GM12878 (cell line): ENCODE results near the gene COG7. TPM values are rescaled to one million over a fixed set of nuclear protein-coding genes. Genes with fewer than 3 reads are reported as not detected.

Source experiments
- ATAC-seq: fragments of 200-7000 bp; cut with Tn5 transposase; 3 replicates; pipeline ENCODE4 v1.9.1; 2020; ENCODE audit warnings: mild to moderate bottlenecking, moderate library complexity
- BruUV-seq: library from RNA; stranded (reverse); fragments of 400-500 nt; replicated peaks from 2 replicates; lab custom pipeline; 2021; lab: Mats Ljungman, UMichigan
- CTCF ChIA-PET: fragments of 300-600 bp; sonication (Branson Sonifier 250); formaldehyde crosslinking; extraction: SDS; loops from one replicate; lab custom pipeline; 2021; ENCODE audit warnings: inconsistent platforms; lab: Yijun Ruan, JAX
- POLR2A ChIA-PET: fragments of 350-600 bp; formaldehyde crosslinking; extraction: SDS; loops from one replicate; lab custom pipeline; 2021; ENCODE audit warnings: inconsistent platforms; lab: Charles Lee
- RAD21 ChIA-PET: fragments of 300-600 bp; sonication (Branson Sonifier 250); formaldehyde crosslinking; loops from one replicate; lab custom pipeline; 2023; ENCODE audit warnings: antibody characterized with exemption; ENCODE audit not compliant: unreplicated experiment; lab: Charles Lee
- SMC1A ChIA-PET: fragments of 300-600 bp; sonication (Branson Sonifier 250); formaldehyde crosslinking; loops from one replicate; lab custom pipeline; 2023; ENCODE audit not compliant: unreplicated experiment, uncharacterized antibody; lab: Charles Lee
- DNase-seq: peaks from one replicate; pipeline ENCODE4 v3.0.0-alpha.2; 2011; ENCODE audit warnings: low read depth, low spot score
- FAIRE-seq: peaks from 3 replicates; lab custom pipeline; 2011; peaks lifted over from hg19 to GRCh38; lab: Jason Lieb, UNC
- H2AFZ ChIP-seq: 2 replicates; pipeline ENCODE4 v1.6.0; 2011; ENCODE audit warnings: low read depth, low read length, control low read depth; ENCODE audit not compliant: control insufficient read depth
- H3K27ac ChIP-seq: 2 replicates; pipeline ENCODE4 v1.5.1; 2011; ENCODE audit warnings: control low read depth; ENCODE audit not compliant: control insufficient read depth, insufficient read depth
- H3K27me3 ChIP-seq, 2 experiments: replicated peaks in 1 of 2; 2 replicates each; pipeline versions ENCODE4 v1.6.0 to v1.6.1; 2011; ENCODE audit warnings: low read length in 1 of 2; ENCODE audit not compliant: control insufficient read depth in 2 of 2, insufficient read depth in 2 of 2
- H3K36me3 ChIP-seq, 2 experiments: 2 replicates each; pipeline ENCODE4 v1.5.1; 2011; ENCODE audit warnings: low read length in 1 of 2; ENCODE audit not compliant: control insufficient read depth in 2 of 2, insufficient read depth in 2 of 2
- H3K4me1 ChIP-seq: 2 replicates; pipeline ENCODE4 v1.6.1; 2011; ENCODE audit warnings: mild to moderate bottlenecking, low read length, moderate library complexity, mixed read lengths; ENCODE audit not compliant: control insufficient read depth, insufficient read depth
- H3K4me2 ChIP-seq: 2 replicates; pipeline ENCODE4 v1.6.0; 2011; ENCODE audit warnings: control low read depth; ENCODE audit not compliant: control insufficient read depth, insufficient read depth
- H3K4me3 ChIP-seq: fragments of 200-600 bp; sonication (generic); 2 replicates; pipeline ENCODE4 v1.5.1; 2016
- H3K79me2 ChIP-seq: 2 replicates; pipeline ENCODE4 v1.6.0; 2011; ENCODE audit warnings: low read length; ENCODE audit not compliant: control insufficient read depth, insufficient read depth
- H3K9ac ChIP-seq: 2 replicates; pipeline ENCODE4 v1.8.0; 2011; ENCODE audit warnings: low read length, control low read depth, mixed read lengths; ENCODE audit not compliant: control insufficient read depth, insufficient read depth
- H3K9me3 ChIP-seq: replicated peaks from 3 replicates; pipeline ENCODE4 v1.5.1; 2011; ENCODE audit warnings: mild to moderate bottlenecking, low read length; ENCODE audit not compliant: control insufficient read depth, insufficient read depth
- H4K20me1 ChIP-seq: 2 replicates; pipeline ENCODE4 v1.6.0; 2011; ENCODE audit not compliant: control insufficient read depth, insufficient read depth
- EGR1 ChIP-seq, 2 experiments: IDR thresholded peaks; 1 replicate in 1 of 2; 2 replicates in 1 of 2; pipeline ENCODE4 v1.6.1; 2011 to 2012; ENCODE audit warnings: low read depth in 2 of 2, low read length in 2 of 2, borderline replicate concordance in 1 of 2, mild to moderate bottlenecking in 1 of 2, moderate library complexity in 1 of 2
- EP300 ChIP-seq, 2 experiments: fragments of 150-350 bp in 1 of 2; IDR thresholded peaks; 2 replicates each; pipeline ENCODE4 v1.6.1; 2011 to 2012; ENCODE audit warnings: low read depth in 2 of 2, low read length in 2 of 2, borderline replicate concordance in 1 of 2, improper control_type of control experiment in 1 of 2, inconsistent platforms in 1 of 2; ENCODE audit not compliant: control insufficient read depth in 1 of 2
- KLF5 ChIP-seq: fragments of 450-650 bp; IDR thresholded peaks from 2 replicates; pipeline ENCODE4 v1.6.1; 2014; ENCODE audit warnings: mild to moderate bottlenecking; ENCODE audit not compliant: partially characterized antibody
- NFIC ChIP-seq: IDR thresholded peaks from 2 replicates; pipeline ENCODE4 v1.6.1; 2012; ENCODE audit warnings: low read depth, mild to moderate bottlenecking, inconsistent platforms, low read length, moderate library complexity
- NFXL1 ChIP-seq: fragments of 450-650 bp; IDR thresholded peaks from 2 replicates; pipeline ENCODE4 v1.6.1; 2017; ENCODE audit warnings: antibody characterized with exemption, mild to moderate bottlenecking, borderline replicate concordance
- PAX8 ChIP-seq: fragments of 450-650 bp; IDR thresholded peaks from 2 replicates; pipeline ENCODE4 v1.6.1; 2017; ENCODE audit warnings: mild to moderate bottlenecking, moderate library complexity
- POU2F2 ChIP-seq: IDR thresholded peaks from 3 replicates; pipeline ENCODE4 v1.6.1; 2011; ENCODE audit warnings: low read depth, mild to moderate bottlenecking, low read length, borderline replicate concordance
- RFX5 ChIP-seq: IDR thresholded peaks from 2 replicates; pipeline ENCODE4 v1.6.1; 2011; ENCODE audit warnings: low read depth, low read length, improper control_type of control experiment
- ZNF207 ChIP-seq: fragments of 450-650 bp; IDR thresholded peaks from 2 replicates; pipeline ENCODE4 v1.6.1; 2014; ENCODE audit warnings: antibody characterized with exemption, mild to moderate bottlenecking, borderline replicate concordance
- ZSCAN29 ChIP-seq: fragments of 450-650 bp; IDR thresholded peaks from 2 replicates; pipeline ENCODE4 v1.6.1; 2017; ENCODE audit warnings: mild to moderate bottlenecking, moderate library complexity
- WGBS: methylation state at CpG from one replicate; pipeline ENCODE4 v1.1.6; 2016; ENCODE audit warnings: low lambda C conversion rate; ENCODE audit not compliant: insufficient replicate concordance, insufficient coverage; ENCODE audit errors: missing lambda C conversion rate; 5-methylcytosine and 5-hydroxymethylcytosine counted together
- in situ Hi-C: fragments of 300-500 bp; cut with MboI; formaldehyde crosslinking; loops from 9 replicates; pipeline ENCODE4 v1.14.3; 2018; ENCODE audit warnings: mixed read lengths
- intact Hi-C: fragments of 100-400 bp; cut with micrococcal nuclease; formaldehyde crosslinking; loops from one replicate; pipeline ENCODE4 v1.14.2; 2022; ENCODE audit not compliant: unreplicated experiment
- polyA plus RNA-seq, 11 experiments: library from polyadenylated mRNA; depleted of rRNA in 4 of 11; unstranded in 6 of 11; stranded (reverse) in 5 of 11; fragments of >200 nt; fragmentation: Nextera tagmentation in 4 of 11; fragmentation: Illumina TruSeq in 1 of 11; extraction: Ambion mirVana in 4 of 11; extraction: Trizol in 1 of 11; gene quantifications; 1 replicate in 1 of 11; 2 replicates in 10 of 11; pipeline versions ENCODE4 v1.2.1 to v1.2.3, GENCODE V29; 2011 to 2016; ENCODE audit warnings: inconsistent platforms in 2 of 11, missing spikeins in 2 of 11, low read depth in 1 of 11
- total RNA-seq, 4 experiments: library from RNA; depleted of rRNA in 3 of 4; stranded (reverse); fragments of >200 nt in 3 of 4; fragmentation: Illumina TruSeq in 1 of 4; extraction: Trizol in 1 of 4; gene quantifications; 2 replicates each; pipeline versions ENCODE4 v1.2.1 to v1.2.3, GENCODE V29; 2013 to 2021
- TF ChIP-seq, protein P1 (sequence below): fragments of 450-650 bp; formaldehyde crosslinking; IDR thresholded peaks from 2 replicates; pipeline ENCODE4 v1.4.0; 2022; ENCODE audit warnings: mild to moderate bottlenecking, moderate library complexity

Gene COG7
- total and polyA plus RNA-seq, 10 of the 15 experiments (the other 5 are each of a cell fraction or from before 2014, with no cell fraction given) = 2.9 to 24.0 (median 10.0) TPM

DNA sequence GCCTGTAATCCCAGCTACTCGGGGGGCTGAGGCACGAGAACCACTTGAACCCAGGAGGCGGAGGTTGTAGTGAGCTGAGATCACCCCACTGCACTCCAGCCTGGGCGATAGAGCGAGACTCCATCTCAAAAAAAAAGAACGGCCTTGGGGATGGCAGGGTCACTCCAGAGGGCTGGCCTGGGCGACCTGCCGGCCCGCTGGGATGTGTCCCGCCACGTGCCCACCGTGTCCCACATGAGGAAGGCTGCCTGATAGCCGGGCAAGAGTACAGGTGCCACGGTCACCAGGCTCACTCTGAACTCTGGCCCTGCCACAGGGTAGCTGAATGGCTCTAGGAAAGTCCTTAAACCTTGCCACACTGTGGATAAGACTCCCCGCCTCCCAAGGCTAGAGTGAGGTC, 67.5 kb downstream of the COG7 start:
- POLR2A ChIA-PET = no interaction called here
- no TSS peak for BruUV-seq
- Histone ChIP-seq H3K4me1 (no peaks in the 10 kb centered on the region), H2AFZ (no peak overlapping the region), H4K20me1 (no peaks in the 10 kb centered on the region)
- no peak for DNase-seq
- SMC1A ChIA-PET = no interaction called here
- TF ChIP-seq RFX5 (no peak), KLF5 (no peak), PAX8 (no peak), EP300 (IDR thresholded peaks at IDR 0.05; ENCODE audit: borderline replicate concordance in 1 of 2, control insufficient read depth in 1 of 2, low read depth in 2 of 2, low read length in 2 of 2) (no peak), EGR1 (IDR thresholded peaks at IDR 0.05; ENCODE audit: borderline replicate concordance in 1 of 2, low read depth in 2 of 2, low read length in 2 of 2) (no peak), ZSCAN29 (no peak), POU2F2 (no peak), NFIC (no peak), ZNF207 (no peak), NFXL1 (no peak)
- TF ChIP-seq, protein P1, sequence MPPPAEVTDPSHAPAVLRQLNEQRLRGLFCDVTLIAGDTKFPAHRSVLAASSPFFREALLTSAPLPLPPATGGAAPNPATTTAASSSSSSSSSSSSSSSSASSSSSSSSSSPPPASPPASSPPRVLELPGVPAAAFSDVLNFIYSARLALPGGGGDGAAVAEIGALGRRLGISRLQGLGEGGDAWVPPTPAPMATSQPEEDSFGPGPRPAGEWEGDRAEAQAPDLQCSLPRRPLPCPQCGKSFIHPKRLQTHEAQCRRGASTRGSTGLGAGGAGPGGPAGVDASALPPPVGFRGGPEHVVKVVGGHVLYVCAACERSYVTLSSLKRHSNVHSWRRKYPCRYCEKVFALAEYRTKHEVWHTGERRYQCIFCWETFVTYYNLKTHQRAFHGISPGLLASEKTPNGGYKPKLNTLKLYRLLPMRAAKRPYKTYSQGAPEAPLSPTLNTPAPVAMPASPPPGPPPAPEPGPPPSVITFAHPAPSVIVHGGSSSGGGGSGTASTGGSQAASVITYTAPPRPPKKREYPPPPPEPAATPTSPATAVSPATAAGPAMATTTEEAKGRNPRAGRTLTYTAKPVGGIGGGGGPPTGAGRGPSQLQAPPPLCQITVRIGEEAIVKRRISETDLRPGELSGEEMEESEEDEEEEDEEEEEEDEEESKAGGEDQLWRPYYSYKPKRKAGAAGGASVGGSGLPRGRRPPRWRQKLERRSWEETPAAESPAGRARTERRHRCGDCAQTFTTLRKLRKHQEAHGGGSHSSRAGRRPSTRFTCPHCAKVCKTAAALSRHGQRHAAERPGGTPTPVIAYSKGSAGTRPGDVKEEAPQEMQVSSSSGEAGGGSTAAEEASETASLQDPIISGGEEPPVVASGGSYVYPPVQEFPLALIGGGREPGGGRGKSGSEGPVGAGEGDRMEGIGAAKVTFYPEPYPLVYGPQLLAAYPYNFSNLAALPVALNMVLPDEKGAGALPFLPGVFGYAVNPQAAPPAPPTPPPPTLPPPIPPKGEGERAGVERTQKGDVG (CRISPR knock-in tag) = no peak
- TF ChIP-seq, all 136 proteins: peak for 0
- in situ Hi-C loops = no loop called here
- Histone ChIP-seq H3K36me3 (peaks cover 0 to 3% of the 10 kb centered on the region in 2 experiments; a peak in 1 of 4 replicates), H3K9me3 (no peaks in the 10 kb centered on the region), H3K27me3 (no peaks in the 10 kb centered on the region), H3K79me2 (no peaks in the 10 kb centered on the region), H3K9ac (no peak overlapping the region), H3K4me3 (no peak overlapping the region), H3K27ac (no peak overlapping the region), H3K4me2 (no peak overlapping the region)
- FAIRE-seq (no peak), ATAC-seq (no peak)
- RAD21 ChIA-PET = no interaction called here
- WGBS = 83% methylated on average over 15 of the region's 15 CpGs
- CTCF ChIA-PET = no interaction called here
- intact Hi-C loops = no loop called here
